Activated T-cell treated with anti-CD3 and anti-CD28 coated beads for 48 hours (primary cell): ENCODE measurements around the gene KPNA6.
"Not testable (repeated sequence)": the region's sequence is repeated elsewhere in the genome, so short reads cannot be mapped to it uniquely, and the experiment has no call there.

Source experiments
- DNase-seq: peaks from one replicate; pipeline ENCODE4 v3.0.0-alpha.2; 2020; ENCODE audit warnings: low read depth

Gene KPNA6

GRCh38 chr1:32100807-32101708 is 6.8 kb upstream of the KPNA6 start:
- no peak for DNase-seq

GRCh38 chr1:32104127-32104526 is 3.7 kb upstream of the KPNA6 start:
- DNase-seq: no peak

- DNase-seq: no peak
These were observed 2.5 kb upstream of the KPNA6 start for GRCh38 chr1:32105338-32105737.

- no peak for DNase-seq
These were observed 1.1 kb upstream of the KPNA6 start for GRCh38 chr1:32106663-32107275.

- DNase-seq: no peak
These were observed 3.3 kb downstream of the KPNA6 start for GRCh38 chr1:32111040-32111623.

- DNase-seq: no peak
These were observed 3.9 kb downstream of the KPNA6 start for GRCh38 chr1:32111789-32112188.

- DNase-seq: no peak
These were observed 5.0 kb downstream of the KPNA6 start for GRCh38 chr1:32112806-32113375.

- not testable (repeated sequence) for DNase-seq
These were observed 5.6 kb downstream of the KPNA6 start for GRCh38 chr1:32113436-32113835.

GRCh38 chr1:32114420-32114819 is 6.6 kb downstream of the KPNA6 start:
- DNase-seq: no peak

GRCh38 chr1:32115496-32115895 is 7.6 kb downstream of the KPNA6 start:
- no peak for DNase-seq

- DNase-seq: no peak
These were observed 8.7 kb downstream of the KPNA6 start for GRCh38 chr1:32116531-32116930.

GRCh38 chr1:32122151-32122550 is 14.3 kb downstream of the KPNA6 start:
- no peak for DNase-seq

GRCh38 chr1:32123361-32123760 is 15.5 kb downstream of the KPNA6 start:
- DNase-seq: not testable (repeated sequence)

GRCh38 chr1:32125313-32125712 is 17.5 kb downstream of the KPNA6 start:
- no peak for DNase-seq

- no peak for DNase-seq
These were observed 18.9 kb downstream of the KPNA6 start for GRCh38 chr1:32126770-32127169.

GRCh38 chr1:32127409-32128198 is 19.7 kb downstream of the KPNA6 start:
- DNase-seq: no peak

- no peak for DNase-seq
These were observed 20.6 kb downstream of the KPNA6 start for GRCh38 chr1:32128479-32128878.

- DNase-seq: no peak
These were observed 21.1 kb downstream of the KPNA6 start for GRCh38 chr1:32128964-32129363.

GRCh38 chr1:32133950-32134280 is 26.1 kb downstream of the KPNA6 start:
- DNase-seq: not testable (repeated sequence)

GRCh38 chr1:32137111-32137510 is 29.3 kb downstream of the KPNA6 start:
- no peak for DNase-seq

- DNase-seq: no peak
These were observed 31.1 kb downstream of the KPNA6 start for GRCh38 chr1:32138965-32139364.
